Astrocyte of the hippocampus (primary cell): ENCODE measurements around the gene BBX.

Experiments used
- DNase-seq: peaks from one replicate; pipeline ENCODE4 v3.0.0; 2011; ENCODE audit warnings: low read depth, low spot score

The BBX gene

DNA sequence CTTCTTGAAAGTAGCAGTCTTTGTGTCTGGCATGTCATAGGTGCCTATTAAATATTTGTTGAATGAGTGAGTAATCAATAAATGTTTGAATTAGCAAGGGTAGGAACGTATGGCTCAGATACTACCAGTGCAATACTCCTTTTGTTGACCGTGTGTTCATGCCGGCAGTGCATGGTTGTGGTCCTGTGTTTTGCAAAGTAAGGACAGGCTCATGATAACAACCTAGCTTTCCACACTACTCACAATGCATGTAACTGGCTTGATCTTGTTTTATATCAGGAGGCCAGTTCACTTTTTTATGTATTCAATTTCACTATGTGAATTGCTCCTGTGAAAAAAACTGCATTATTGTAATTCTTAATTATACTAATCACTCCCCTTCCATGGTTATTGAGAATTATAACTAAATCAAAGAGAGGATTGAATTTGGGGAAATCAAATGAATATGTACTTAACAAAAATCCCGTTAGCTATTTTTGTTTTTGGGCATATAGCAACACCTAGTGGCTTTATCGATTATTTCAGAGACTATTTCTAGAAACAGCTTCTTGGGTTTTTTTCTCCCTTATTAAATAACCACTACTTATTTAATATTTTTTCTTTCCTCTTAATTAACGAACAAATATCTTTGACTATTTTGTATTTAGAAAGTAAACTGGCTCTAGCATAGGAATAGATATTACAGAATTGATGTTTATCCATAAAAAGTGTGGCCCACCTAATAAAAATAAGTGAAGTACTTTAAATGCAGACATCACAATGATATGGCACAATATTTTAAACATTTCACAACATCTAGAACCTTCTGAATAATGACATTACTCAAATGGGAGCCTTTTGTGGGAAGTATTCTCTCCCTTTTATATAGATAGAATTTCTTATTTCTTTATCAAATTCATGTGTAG lies 218.5 kb downstream of the BBX start:
- peak; percentile 32 for DNase-seq

DNA sequence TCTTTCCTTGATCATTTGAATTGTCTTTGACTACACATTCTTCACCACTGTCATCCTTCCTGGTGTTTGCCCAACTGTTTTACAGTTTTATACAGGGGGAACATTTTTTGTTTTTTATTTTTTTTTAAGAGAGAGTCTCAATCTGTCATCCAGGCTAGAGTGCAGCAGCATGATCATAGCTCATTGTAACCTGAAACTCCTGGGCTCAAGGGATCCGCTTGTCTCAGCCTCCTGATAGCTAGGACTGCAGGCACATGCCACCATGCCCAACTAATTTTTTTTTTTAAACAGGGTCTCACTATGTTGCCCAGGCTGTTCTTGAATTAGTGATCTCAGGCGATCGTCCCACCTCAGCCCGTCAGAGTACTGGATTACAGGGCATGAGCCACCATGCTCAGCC lies 222.6 kb downstream of the BBX start:
- no peak for DNase-seq

GRCh38 chr3:107752202-107752990 lies 229.6 kb downstream of the BBX start:
- peak; percentile 21 for DNase-seq

GRCh38 chr3:107753494-107753893 lies 230.7 kb downstream of the BBX start:
- DNase-seq: peak; percentile 55

GRCh38 chr3:107753976-107754375 lies 231.2 kb downstream of the BBX start:
- peak; percentile 21 for DNase-seq

GRCh38 chr3:107756649-107757048 lies 233.9 kb downstream of the BBX start:
- no peak for DNase-seq

DNA sequence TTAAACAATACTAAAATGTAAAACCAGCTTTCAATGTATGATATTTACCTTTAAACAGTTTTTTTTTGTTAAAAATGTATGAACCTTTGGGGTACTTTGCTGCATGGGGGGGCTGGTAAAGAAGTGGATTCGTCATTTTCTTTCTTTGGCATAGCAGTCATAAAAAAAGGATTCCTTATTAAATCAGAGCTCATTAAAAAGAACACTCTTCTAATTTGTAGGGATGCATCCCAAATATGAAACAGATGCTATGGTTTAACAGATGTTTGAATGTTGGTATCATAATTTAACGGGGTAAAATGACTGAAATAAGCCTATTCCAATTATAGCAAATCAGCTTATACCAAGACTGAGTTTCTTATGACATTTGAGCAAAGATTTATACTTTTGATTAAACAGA lies 234.4 kb downstream of the BBX start:
- no peak for DNase-seq

GRCh38 chr3:107760144-107760543 lies 237.4 kb downstream of the BBX start:
- DNase-seq: no peak

- DNase-seq: no peak
These were observed 238.6 kb downstream of the BBX start for GRCh38 chr3:107761391-107761790.

- no peak for DNase-seq
These were observed 242.8 kb downstream of the BBX start for GRCh38 chr3:107765524-107765923.

DNA sequence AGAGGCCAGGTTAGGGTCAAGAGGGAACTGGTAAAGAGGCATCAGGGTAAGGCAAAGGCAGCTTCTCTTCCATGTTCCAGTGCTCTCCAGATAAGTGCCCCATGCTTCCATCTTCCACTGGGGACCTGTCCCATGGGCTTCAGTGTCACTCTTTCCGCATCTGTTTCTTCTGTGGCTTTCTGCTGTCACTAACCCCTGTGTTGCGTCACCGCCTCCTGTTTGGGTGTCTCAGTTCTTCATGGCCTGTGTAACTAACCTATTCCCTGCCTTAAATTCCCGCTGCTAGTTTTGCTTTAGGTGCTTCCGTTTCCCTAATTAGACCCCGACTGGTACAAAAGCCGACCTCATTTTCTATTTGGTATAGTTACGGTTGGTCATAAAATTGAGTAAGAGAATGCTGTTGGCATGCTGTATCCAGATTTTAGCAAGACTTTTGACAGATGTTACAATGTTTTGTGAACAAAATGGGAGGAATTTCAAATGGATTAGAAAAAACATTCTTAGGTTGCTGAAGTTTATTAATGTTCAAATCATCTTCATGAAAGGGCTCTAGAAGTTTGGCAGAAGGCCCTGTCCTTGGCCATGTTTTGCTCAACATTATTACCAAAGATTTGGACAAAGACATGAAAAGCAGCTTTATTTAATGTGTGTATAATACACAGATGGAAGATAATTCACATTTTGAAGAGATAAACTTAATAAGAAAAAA lies 245.3 kb downstream of the BBX start:
- no peak for DNase-seq

DNA sequence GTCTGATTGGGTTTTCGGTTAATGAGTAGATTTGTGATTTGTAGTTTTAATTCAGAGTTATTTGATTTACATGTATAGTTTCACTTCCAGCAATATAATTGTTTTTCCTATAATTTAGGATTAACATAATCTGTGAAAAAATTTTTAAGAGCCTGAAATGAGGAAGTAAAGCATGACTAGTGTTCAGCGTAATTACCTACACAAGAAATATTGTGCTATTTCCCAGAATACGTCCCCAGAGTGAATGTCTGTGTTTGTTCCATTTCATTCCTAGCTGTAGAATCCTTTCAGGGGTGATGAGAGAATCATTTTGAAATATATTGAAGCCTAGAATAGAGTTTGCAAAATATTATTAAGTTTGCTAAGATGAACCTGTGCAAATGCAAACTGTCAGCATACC lies 247.1 kb downstream of the BBX start:
- no peak for DNase-seq

DNA sequence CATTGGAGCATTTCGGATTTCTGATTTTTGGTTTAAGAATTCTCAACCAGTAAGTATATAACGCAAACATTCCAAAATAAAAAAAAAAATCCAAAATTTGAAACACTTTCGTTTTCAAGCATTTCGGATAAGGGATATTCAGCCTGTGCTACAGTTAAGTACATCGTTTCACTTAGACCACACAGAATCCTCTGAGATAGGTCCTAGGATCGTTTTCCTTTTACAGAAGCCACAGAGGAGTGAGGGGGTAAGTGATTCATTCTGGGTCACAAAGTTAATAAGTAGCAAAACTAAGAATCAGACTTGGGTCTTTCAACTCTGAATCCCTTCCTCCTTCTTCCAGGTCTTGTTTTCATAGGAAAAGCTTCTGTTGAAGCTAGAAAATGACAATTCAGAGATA lies 249.3 kb downstream of the BBX start:
- no peak for DNase-seq

DNA sequence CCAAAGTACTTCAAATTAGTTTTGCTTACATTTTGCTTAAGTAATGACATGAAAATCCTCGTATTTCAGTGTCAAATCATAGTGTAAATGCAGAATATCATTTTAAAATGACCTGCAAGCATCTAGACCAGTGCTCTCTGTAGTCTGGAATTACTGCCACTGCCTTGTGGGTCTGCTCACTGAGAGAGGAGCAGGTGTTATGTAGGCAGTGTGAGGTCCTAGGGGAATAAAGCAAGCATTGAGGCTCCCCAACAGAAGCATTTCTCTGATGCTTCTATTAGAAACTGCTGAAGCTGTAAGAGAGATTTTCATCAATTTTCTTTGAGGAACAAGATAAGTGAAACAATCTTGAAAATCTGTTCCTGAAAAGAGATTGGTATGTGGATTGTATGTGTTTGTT lies 253.2 kb downstream of the BBX start:
- no peak for DNase-seq

- DNase-seq: no peak
These were observed 258.5 kb downstream of the BBX start for GRCh38 chr3:107781253-107781652.

DNA sequence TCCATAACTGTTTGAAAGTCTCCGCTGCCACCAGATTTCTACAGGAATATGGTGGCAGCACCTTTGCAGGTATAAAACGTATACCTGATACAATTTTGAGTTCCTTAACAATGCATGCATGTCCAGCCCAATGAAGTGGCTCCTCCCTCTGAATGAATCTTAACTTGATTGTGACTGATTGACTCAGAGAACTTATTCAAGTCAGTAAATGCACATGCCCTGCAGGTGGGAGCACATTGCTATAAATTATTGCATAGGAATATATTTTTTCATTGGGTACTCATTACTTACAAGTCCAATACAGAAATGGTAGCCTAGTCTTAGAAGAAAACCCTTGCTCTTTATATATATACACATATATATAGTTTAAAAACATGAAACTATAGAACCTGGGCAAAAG lies 259.3 kb downstream of the BBX start:
- DNase-seq: no peak

DNA sequence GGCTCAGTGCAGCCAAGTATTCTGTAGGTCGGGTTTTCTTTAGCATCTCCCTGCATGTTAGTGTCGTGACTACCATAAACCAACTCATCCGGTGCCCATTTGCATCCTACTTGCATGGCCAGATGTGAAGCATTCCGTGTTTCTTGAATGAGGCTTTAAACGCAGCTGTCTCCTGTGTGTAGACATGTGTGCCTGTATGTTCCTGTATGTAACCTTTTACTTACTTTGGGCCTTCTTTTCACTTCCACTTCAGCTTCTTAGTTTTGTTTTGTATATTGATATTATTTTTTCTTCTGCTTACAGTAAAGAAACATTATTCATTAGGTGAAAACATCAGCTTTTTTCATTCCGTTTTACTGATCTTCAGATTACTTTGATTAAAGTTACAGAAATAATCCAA lies 267.9 kb downstream of the BBX start:
- DNase-seq: no peak

DNA sequence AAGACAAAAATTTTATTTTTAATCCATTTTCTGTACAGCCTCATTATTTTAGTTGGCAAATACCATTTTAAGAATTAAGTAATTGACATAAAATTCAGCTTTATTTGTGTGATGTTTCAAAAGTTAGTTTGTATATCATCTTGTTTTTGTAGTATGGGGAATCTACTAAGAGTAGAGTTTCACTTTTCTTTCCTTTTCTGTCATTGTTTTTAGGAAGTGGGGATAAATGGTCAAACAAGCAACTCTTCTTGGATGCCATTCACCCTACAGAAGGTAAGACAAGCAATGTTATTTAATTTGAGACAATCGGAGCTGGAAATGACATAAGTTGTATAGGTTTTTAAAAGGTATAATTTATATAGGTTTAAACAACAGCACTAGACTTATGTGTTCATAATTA lies 268.3 kb downstream of the BBX start:
- no peak for DNase-seq

- DNase-seq: no peak
These were observed 268.7 kb downstream of the BBX start for GRCh38 chr3:107791450-107791849.

DNA sequence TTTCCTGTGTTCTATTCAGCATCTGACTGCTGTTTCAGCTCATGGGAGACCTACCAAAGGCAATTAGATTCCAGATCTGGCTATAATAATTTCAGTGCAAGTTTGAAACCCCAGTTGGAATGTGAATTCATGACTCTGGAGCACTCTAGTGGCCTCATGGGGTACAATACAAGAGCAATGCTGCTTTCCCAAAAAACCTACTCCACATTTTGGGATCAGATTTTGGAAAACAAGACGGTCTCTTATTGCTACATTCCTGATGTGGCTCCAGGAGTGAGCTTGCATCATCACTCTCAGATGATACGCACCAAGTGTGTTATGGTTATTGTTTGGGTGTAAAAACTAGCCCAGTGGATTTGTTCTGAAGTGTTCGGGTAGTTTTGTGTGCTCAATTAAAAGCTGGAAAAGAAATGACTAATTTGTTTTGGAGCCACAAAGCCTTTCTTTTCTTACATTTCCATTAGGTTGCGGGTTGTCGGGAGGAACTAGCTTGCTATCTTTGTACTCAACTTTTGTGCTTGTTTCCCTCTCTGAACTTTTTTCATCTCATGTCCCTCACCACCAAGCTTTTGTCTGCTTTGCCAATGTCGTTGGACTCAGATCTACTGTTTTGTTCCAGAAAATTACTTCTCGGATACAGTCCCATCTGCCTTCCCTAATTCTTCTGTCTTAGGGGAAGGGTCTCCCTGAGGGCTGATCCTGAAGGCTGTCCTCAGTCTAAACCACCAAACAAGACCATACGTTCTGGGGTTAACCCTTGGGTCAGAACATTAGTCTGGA lies 272.1 kb downstream of the BBX start:
- DNase-seq: no peak

DNA sequence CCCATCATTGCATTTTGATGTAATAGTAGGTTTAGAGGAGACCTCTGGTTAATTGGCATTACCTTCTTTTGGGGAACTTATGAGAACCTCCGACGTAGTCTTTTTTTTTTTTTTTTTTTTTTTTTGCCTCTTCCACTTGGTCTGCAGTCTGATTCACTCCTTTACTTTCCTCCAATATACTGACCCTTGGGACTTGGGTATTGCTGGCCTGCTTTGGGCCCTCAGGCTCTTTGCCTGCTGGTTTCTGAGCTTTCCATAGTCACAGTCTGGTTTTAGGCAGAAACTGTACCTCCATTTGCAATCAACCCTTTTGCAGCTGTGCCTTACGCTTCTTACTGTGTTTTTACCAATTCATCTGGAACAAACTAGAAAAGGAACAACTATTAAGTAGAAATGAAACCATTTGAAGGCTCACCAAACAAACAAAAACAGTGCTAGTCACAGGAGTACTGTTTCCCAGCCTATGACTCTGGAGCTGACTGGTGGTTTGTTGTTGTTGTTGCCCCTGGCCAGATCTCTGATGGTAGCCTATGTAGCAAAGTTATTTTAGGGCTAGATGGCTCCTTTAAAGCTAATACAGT lies 272.8 kb downstream of the BBX start:
- peak; percentile 24 for DNase-seq
